Testis (tissue), 2 donors: ENCODE data around the gene LHX2.

ENCODE experiments used
- POLR2A ChIP-seq: fragments of 450-650 bp; IDR thresholded peaks from one replicate; pipeline ENCODE4 v1.6.1; 2017; ENCODE audit warnings: antibody characterized with exemption, mild to moderate bottlenecking, moderate library complexity
- TF ChIP-seq, protein P1 (sequence below), 3 experiments: fragments of 450-650 bp in 2 of 3; fragments of 200-600 bp in 1 of 3; sonication (generic) in 1 of 3; IDR thresholded peaks; one replicate each; pipeline ENCODE4 v1.5.1; 2016 to 2019; ENCODE audit warnings: antibody characterized with exemption in 3 of 3, mild to moderate bottlenecking in 2 of 3, moderate library complexity in 1 of 3

DNA sequence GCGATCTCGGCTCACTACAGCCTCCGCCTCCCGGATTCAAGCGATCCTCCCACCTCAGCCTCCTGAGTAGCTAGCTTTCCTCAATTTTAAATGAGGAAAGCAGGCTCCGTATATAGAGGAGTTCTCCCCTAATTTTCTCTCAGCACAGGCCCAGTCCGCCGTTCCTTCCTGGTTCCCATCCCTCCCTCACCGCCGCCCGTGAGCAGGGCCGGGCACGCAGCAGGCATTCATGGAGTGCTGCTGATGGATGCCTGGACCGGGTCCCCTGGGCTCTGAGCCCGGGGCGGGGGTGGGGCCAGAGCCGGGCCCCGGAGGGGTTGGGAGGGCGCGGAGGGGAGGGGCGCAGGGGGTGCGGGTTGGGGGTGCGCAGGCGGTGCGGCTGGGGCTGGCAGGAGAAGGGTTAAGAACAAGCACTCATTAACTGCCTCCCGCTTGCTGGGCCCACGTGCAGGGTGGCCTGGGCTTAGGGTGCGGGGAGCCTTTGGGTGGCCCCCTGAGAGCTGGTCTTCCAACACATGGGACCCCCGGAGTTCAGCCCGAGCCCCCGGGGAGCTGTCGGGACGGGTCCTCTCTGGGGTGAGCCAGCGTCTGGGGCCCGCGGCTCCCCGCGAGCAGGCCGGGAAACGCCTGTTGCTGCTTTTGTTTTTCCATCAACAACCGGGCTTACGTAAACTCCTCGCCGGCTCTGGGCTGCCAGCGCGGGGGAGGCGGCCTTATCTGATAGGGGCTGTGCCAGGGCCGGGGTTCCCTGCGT is 33.7 kb downstream of the LHX2 start:
- TF ChIP-seq, protein P1, sequence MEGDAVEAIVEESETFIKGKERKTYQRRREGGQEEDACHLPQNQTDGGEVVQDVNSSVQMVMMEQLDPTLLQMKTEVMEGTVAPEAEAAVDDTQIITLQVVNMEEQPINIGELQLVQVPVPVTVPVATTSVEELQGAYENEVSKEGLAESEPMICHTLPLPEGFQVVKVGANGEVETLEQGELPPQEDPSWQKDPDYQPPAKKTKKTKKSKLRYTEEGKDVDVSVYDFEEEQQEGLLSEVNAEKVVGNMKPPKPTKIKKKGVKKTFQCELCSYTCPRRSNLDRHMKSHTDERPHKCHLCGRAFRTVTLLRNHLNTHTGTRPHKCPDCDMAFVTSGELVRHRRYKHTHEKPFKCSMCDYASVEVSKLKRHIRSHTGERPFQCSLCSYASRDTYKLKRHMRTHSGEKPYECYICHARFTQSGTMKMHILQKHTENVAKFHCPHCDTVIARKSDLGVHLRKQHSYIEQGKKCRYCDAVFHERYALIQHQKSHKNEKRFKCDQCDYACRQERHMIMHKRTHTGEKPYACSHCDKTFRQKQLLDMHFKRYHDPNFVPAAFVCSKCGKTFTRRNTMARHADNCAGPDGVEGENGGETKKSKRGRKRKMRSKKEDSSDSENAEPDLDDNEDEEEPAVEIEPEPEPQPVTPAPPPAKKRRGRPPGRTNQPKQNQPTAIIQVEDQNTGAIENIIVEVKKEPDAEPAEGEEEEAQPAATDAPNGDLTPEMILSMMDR (IDR thresholded peaks at IDR 0.05): no peak
- no peak for TF ChIP-seq POLR2A
